Measurements from ENCODE around the gene TRIM44.

Gene TRIM44

DNA sequence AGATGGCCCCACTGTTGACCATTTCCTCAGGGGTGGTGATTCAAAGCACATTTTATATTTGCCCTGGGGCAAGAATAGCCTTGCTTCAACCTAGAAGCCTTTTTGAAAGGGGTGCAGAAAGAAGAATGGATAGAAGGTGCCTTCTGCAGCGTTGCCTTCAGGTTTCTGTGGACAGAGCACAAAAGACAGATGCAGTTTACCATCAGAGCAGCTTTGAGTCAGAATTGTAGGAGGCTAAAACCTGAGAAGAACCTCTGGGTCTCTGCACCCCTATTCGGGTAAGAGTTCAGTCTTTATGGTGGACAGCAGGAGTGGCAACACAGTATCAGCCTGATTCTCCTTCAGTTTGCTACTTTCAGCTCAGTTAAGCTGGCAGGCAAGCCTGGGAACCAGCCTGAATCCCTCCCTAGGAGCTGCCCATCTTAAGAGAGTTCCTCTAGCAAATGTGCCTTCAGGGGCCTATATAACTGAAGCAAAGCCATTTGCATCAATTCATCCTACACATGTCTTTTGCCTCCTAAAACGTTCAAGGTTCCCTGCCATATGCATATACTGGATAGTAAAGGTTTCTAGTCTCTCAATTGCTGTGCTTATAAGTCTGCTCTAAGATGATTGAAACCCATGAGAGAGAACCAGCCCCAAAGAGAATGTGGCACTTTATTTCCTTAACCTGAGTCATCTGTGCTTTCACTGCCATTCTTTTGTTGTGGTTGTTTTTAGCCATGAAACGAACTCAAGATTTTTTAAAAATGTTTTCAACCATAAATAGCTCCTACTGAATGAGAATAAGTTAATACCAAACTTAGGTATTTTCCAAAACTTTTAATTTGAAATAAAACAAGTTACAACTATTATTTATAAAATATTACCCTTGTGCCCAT is 123.0 kb downstream of the TRIM44 start:
- Mint-ChIP-seq H3K4me3 (no peak overlapping the region), H3K36me3 (ENCODE audit: low read depth) (peaks cover 5% of the 10 kb centered on the region), H3K9me3 (no peaks in the 10 kb centered on the region), H3K27me3 (no peaks in the 10 kb centered on the region), H3K4me1 (ENCODE audit: low read depth) (peaks cover 48% of the 10 kb centered on the region), H3K27ac (no peak overlapping the region)

DNA sequence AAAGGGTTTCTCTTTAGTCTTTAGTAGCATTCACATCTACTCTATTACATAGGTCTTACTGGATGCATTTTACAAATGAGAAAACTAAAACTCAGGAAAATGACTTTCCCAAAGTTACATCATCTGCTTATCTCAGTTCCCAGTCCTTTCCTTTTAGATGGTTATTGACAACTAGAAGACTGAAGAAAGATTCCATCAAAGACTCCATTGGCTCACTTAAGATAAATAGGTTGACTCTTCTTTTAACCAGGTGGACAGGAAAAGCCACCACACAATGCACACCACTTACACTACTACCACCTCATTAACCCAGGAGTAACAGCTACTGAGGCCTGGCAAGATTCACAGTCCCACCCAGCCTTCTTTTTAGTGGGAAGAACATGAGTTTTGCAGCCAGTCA is 123.6 kb downstream of the TRIM44 start:
- Mint-ChIP-seq H3K4me1 (ENCODE audit: low read depth) (peaks cover 48% of the 10 kb centered on the region), H3K4me3 (no peak overlapping the region), H3K9me3 (no peaks in the 10 kb centered on the region), H3K36me3 (ENCODE audit: low read depth) (peaks cover 7% of the 10 kb centered on the region), H3K27ac (no peak overlapping the region), H3K27me3 (no peaks in the 10 kb centered on the region)

DNA sequence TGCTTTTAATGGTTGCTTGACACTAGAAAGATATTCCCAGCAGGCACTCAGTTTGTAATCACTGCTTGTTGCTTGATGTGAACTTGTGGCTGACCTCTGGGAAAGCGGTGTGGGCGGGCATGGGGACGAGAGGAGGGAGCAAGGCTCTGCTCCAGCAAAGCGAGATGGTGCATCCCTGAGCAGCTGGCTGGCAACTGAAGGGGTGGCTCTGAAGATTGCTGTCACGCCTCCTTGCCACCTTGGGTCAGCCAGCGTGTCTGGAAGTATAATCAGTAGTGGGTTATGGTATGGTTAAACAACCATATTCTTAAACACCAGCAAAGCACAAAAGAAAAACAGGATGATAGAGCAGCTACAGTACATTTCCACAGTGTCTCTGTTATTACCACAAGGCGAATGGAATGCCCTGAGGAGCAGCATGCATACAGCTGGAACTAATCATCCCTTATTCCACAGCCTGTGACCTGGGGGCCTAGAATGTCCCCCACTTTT is 124.5 kb downstream of the TRIM44 start:
- Mint-ChIP-seq H3K27me3 (no peaks in the 10 kb centered on the region), H3K4me1 (ENCODE audit: low read depth) (peaks cover 45% of the 10 kb centered on the region), H3K27ac (no peak overlapping the region), H3K9me3 (no peaks in the 10 kb centered on the region), H3K4me3 (no peak overlapping the region), H3K36me3 (ENCODE audit: low read depth) (peaks cover 16% of the 10 kb centered on the region)

DNA sequence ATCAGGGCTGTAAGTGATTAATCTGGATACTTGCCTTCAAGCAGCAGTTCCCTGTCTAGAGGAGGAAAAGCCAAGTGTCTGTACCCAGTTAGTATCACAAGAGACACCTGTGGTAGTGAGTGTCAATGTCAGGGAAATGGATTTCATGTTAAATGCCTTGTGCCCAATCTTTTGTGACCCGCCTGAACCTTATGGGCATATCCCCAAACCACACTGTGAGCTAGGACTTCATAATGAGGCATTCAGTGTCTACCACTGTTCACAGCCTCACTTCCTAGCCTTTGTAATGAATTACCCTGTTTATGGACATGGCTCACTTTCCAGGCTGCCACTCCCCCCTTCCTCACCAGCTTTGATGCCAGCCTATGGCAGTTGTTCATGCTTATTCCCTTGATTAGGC is 125.1 kb downstream of the TRIM44 start:
- no peaks in the 10 kb centered on the region for H3K9me3 Mint-ChIP-seq
- peaks cover 17% of the 10 kb centered on the region for H3K36me3 Mint-ChIP-seq (ENCODE audit: low read depth)
- H3K4me3 Mint-ChIP-seq = no peak overlapping the region
- H3K27me3 Mint-ChIP-seq = no peaks in the 10 kb centered on the region
- peaks cover 44% of the 10 kb centered on the region for H3K4me1 Mint-ChIP-seq (ENCODE audit: low read depth)
- H3K27ac Mint-ChIP-seq = no peak overlapping the region

DNA sequence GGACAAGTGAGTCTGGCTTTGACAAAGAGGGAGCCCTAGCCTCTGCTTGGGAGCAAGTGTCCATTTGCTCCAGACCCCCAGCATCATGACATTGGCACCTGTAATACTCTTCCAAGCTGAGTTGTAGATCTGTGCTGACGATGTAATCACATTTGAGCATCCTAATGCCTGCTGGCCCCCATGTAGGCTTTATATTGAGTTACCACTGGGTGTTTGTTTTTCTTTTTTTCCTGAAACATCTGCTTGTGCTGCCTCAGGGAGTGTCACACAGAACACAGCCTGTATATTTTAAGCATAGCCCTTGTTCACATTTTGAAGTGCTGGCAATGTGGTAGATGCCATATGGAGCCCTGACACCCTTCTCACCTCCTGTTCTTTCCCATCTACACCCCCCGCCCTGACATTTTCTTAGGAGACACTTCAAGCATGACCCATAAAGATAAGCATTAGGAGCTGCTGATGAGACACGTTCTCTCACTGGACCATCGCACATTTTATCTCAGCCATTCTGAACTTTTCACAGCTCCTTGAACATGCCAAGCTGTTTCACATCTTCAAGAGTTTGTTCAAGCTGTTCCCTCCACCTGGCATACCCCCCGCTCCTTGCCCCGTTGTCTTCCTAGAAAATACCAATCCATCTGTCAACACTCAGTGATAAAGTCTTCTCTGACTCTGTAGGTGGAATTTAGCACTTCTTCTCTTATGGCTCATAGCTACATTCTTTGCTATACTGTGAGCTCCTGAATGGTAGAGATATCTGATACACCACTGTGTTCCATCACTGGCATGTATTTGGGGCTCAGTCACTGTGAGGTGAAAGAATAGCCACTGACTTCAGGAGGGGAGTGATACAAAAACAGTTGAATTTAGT is 128.7 kb downstream of the TRIM44 start:
- Mint-ChIP-seq H3K9me3 (no peaks in the 10 kb centered on the region), H3K36me3 (ENCODE audit: low read depth) (peaks cover 33% of the 10 kb centered on the region), H3K27me3 (no peaks in the 10 kb centered on the region), H3K4me3 (no peak overlapping the region), H3K4me1 (ENCODE audit: low read depth) (peaks cover 17% of the 10 kb centered on the region), H3K27ac (no peak overlapping the region)

DNA sequence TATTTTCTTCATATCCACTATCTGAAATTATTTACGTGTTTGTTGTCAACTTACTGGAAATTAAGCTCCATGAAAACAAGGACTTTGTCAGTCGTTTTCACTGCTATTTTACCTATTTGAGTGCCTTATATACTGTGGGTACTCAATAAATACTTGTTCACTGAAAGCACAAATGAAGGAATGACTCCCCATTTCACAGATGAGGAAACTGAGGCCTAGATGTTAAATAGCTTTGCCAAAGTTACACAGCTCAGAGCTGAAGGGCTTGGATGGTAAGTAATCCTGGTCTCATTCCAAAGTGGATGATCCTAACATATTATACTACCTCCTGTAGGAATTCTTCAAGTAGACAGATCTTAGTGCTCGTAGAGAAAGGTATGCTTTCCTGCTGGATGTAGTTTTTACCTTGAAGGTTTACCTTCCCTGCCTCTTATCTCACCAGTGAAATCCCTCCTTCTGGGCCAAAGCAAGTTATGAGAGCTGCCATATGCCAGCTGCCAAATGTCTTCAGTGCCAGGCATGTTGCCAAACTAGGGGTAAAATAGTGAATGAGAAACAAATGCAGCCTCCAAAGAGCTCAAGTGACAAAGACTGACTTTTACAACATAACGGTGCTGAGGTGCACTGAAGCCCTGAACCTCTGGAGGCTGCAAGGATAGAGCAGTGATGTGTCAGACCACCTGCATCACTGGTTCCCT is 129.7 kb downstream of the TRIM44 start:
- Mint-ChIP-seq H3K27ac (no peak overlapping the region), H3K4me1 (ENCODE audit: low read depth) (peaks cover 17% of the 10 kb centered on the region), H3K27me3 (no peaks in the 10 kb centered on the region)

DNA sequence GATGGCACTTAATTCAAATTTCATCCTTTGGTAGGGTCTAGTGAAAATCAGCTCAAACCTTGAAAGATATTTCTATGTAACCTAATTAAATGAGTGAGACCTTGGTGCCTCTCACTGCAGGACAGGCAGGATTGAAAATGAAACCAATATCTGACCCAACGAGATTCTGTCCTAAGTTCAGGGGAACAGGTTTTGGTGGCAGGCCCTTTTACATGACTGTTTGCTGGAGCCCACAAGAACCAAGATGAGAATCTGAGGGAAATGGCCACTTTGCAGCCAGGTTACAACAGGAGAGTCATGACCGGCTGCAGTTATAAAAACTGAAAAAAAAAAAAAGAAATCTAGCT is 130.2 kb downstream of the TRIM44 start:
- Mint-ChIP-seq H3K9me3 (no peaks in the 10 kb centered on the region), H3K36me3 (ENCODE audit: low read depth) (peaks cover 42% of the 10 kb centered on the region), H3K4me3 (no peak overlapping the region), H3K27ac (no peak overlapping the region), H3K27me3 (no peaks in the 10 kb centered on the region), H3K4me1 (ENCODE audit: low read depth) (peaks cover 17% of the 10 kb centered on the region)

More for the DNA sequence above, 129.7 kb downstream of the TRIM44 start:
- no peaks in the 10 kb centered on the region for H3K9me3 Mint-ChIP-seq
- no peak overlapping the region for H3K4me3 Mint-ChIP-seq
- peaks cover 39% of the 10 kb centered on the region for H3K36me3 Mint-ChIP-seq (ENCODE audit: low read depth)

DNA sequence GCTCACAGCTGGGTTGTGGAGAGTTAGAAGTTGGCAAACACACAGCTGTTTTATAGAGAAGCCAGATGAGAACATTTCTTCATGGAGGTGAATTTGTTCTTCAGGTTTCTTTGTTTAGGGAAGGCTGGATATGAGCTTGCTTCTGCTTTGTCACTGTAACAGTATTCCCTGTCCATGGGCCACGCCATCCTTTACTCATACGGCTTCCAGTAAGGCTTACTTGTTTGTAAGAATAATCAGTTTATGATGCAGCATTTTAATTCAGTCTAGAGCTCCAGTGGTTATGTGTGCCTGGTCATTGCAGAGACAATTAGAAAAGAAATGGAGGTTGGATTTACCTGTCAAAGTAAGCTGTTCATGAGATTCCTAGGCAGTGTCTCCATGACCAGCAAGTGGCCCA is 131.8 kb downstream of the TRIM44 start:
- Mint-ChIP-seq H3K9me3 (peaks cover under 1% of the 10 kb centered on the region), H3K27ac (no peak overlapping the region), H3K4me3 (no peak overlapping the region), H3K4me1 (ENCODE audit: low read depth) (peaks cover 12% of the 10 kb centered on the region), H3K27me3 (no peaks in the 10 kb centered on the region), H3K36me3 (ENCODE audit: low read depth) (peaks cover 38% of the 10 kb centered on the region)

DNA sequence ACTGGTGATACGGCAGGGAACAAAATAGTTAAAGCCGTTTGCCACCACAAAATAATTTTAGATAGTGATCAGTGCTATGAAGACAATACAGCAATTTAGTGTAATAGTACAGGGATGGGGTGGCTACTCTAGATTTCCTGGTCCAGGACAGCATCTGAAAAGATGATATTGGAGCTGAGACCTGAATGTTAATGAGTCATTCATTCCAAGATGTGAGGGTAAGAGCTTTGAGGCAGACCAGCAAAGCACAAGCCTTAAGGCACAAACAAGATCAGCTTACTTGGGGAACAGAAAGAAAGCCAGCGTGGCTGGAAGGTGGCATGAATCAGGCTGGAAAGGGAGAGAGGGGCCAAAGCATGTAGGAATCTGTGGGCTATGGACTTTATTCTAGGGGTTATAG is 132.3 kb downstream of the TRIM44 start:
- Mint-ChIP-seq H3K4me1 (ENCODE audit: low read depth) (peaks cover 12% of the 10 kb centered on the region), H3K27me3 (no peaks in the 10 kb centered on the region), H3K4me3 (no peak overlapping the region), H3K27ac (no peak overlapping the region), H3K9me3 (peaks cover 5% of the 10 kb centered on the region), H3K36me3 (ENCODE audit: low read depth) (peaks cover 43% of the 10 kb centered on the region)

DNA sequence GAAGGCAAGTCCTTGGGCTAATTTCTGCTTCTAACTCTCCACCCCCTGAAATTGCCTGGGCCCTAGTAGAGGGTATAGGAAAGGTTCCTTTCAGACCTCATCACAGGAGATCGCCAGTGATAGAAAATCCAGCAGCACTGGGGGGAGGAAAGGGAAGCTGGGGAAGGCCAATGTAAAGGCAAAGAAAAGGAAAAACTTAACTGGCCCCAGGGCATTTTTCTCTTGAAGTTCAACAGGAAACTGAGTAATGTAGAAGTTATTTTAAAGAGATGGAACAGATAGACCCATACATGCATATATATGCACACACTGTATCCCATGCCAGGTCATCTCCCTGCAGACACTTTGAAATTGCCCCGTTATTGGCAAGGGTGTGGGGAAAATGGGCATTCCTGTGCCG is 134.0 kb downstream of the TRIM44 start:
- Mint-ChIP-seq H3K27ac (no peak overlapping the region), H3K36me3 (ENCODE audit: low read depth) (peaks cover 40% of the 10 kb centered on the region), H3K4me3 (no peak overlapping the region), H3K9me3 (peaks cover 5% of the 10 kb centered on the region), H3K4me1 (ENCODE audit: low read depth) (peaks cover 23% of the 10 kb centered on the region), H3K27me3 (no peaks in the 10 kb centered on the region)

DNA sequence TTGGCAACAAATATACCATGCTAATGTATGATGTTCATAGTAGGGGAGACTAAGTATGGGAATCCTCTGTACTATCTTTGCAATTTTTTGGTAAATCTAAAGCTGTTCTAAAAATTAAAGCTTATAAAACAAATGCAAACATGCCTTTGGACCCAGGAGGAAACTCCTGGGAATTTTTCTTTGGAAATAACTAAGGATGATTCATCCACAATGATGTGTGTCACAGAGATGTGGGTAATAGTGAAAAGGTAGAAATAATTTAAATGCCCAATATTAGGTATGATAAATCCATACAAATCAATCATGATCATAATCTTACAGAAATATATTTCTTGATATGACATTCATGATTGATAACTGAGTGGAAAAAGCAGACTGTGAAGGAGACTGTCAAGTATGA is 135.8 kb downstream of the TRIM44 start:
- peaks cover 34% of the 10 kb centered on the region for H3K36me3 Mint-ChIP-seq (ENCODE audit: low read depth)
- H3K27me3 Mint-ChIP-seq = no peaks in the 10 kb centered on the region
- no peak overlapping the region for H3K4me3 Mint-ChIP-seq
- H3K9me3 Mint-ChIP-seq = peaks cover 5% of the 10 kb centered on the region
- H3K27ac Mint-ChIP-seq = no peak overlapping the region
- H3K4me1 Mint-ChIP-seq (ENCODE audit: low read depth) = peaks cover 23% of the 10 kb centered on the region

DNA sequence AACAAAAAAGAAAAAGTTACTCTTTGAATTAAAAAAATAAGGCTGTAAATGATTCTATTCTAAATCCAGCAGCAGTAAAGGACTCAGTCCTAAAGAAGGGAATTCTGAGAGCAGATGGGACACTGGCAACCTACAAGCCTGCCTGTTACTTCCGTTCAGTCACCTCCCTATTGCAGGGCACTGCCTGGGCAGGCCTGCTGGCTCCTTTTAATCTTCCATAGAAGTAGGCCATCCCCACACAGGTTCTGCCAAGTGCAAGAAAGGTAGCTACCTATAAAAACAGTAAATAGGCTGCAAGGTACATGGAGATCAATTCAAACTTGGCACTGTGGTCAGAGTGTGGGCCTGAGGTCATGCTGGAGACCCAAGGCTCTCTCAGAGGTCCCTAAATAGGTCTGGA is 136.4 kb downstream of the TRIM44 start:
- H3K9me3 Mint-ChIP-seq = peaks cover 5% of the 10 kb centered on the region
- H3K4me3 Mint-ChIP-seq = no peak overlapping the region
- H3K4me1 Mint-ChIP-seq (ENCODE audit: low read depth) = peaks cover 23% of the 10 kb centered on the region
- H3K36me3 Mint-ChIP-seq (ENCODE audit: low read depth) = peaks cover 34% of the 10 kb centered on the region
- no peak overlapping the region for H3K27ac Mint-ChIP-seq
- H3K27me3 Mint-ChIP-seq = no peaks in the 10 kb centered on the region

DNA sequence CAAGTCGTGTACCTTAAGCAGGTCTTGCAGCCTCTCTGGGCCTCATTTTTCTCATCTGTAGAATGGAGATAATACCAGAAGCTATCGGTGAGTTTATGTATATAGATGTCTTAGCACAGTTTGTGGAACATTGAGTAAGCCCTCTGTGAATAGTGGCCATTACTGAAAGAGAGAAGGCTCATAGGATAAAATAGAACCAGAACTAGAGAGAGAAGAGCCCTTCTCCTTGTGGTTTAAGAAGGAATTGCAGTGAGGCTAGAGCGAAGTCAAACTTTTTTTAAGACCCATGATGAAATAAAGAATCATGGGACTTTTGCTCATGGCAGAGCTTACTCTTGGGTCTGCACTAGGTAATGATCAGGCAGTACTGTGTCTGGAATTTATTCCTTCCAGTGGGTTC is 137.1 kb downstream of the TRIM44 start:
- peaks cover 34% of the 10 kb centered on the region for H3K36me3 Mint-ChIP-seq (ENCODE audit: low read depth)
- peaks cover 5% of the 10 kb centered on the region for H3K9me3 Mint-ChIP-seq
- no peak overlapping the region for H3K27ac Mint-ChIP-seq
- no peak overlapping the region for H3K4me3 Mint-ChIP-seq
- peaks cover 23% of the 10 kb centered on the region for H3K4me1 Mint-ChIP-seq (ENCODE audit: low read depth)
- H3K27me3 Mint-ChIP-seq = no peaks in the 10 kb centered on the region

DNA sequence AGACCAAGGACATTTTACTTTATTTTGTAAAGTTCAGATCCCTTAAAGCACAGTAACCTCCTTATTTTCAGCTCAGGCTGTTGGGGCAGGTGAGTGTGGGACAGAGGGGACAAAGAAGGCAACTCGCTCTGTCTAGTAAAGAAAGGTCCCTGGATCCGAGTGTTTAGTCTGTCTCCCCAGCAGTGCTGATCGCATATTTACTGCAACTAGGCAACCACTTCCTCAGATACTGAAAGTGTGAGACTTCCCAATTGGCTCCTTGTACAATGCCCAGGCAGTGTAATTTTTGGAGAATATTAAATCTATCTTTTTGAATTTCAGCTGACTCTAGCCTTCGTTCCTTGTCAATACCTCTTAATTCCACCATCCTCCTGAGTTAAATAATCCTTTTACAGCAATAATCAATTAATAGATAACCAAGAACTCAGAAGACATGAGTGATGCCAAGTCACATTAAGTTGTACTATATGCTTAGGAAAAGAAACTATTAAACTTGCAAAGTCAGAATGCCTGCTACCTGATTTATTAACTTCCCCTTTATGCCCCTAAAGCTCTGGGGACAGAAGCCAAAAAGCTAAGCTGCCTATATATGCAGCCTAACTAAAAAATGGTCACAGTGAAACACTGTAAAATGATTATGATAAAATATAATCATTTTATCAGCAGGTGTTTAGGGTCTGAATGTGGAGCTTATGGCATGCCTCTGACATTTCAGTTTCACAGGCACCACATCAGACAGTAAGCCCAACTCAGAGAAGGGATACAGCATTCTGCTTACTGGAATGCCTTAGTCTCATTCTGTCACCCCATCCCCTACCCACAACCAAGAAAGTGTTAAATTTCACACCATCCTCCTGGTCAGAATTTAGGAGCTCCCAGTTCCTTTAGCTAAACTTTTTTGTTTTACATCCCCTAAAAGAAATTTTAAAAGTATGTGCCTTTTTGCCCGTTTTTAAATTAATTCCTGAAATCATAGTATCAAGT is 138.7 kb downstream of the TRIM44 start:
- Mint-ChIP-seq H3K4me3 (no peak overlapping the region), H3K4me1 (ENCODE audit: low read depth) (peaks cover 18% of the 10 kb centered on the region), H3K36me3 (ENCODE audit: low read depth) (peaks cover 29% of the 10 kb centered on the region), H3K27me3 (no peaks in the 10 kb centered on the region), H3K27ac (no peak overlapping the region), H3K9me3 (peaks cover 5% of the 10 kb centered on the region)
